ENCODE data around the gene TRNAU1AP.

The TRNAU1AP gene

DNA sequence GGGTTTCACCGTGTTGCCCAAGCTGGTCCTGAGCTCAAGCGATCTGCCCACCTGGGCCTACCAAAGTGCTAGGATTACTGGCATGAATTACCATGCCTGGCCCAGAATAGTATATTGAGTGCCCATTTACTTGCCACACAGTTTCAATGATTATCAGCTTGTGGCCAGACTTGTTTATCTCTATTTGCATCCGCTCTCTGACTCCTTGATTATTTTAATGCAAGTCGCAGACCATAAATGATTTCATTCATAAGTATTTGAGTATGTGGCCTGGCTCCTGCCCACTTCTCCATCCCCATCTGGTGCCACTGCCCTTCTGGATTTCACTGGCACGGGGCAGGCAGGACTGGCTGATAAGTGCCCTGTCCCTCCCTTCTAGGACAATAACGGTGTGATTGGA is 18.2 kb upstream of the TRNAU1AP start:
- no peak overlapping the region for H2BK15ac ChIP-seq (ENCODE audit: low read depth, poor library complexity, severe bottlenecking)
- no peak overlapping the region for H2BK120ac ChIP-seq (ENCODE audit: low read depth, low read length)
- 100% methylated on average over 6 of the region's 6 CpGs for WGBS
- H2BK5ac ChIP-seq (ENCODE audit: low read depth, low read length, poor library complexity, severe bottlenecking), result no peak overlapping the region
- no peak overlapping the region for H2BK12ac ChIP-seq (ENCODE audit: low read length in 2 of 2)
- H3K9me3 ChIP-seq (ENCODE audit: control insufficient read depth, low read length), result no peaks in the 10 kb centered on the region
- H3K14ac ChIP-seq (ENCODE audit: low read length in 2 of 2), result no peak overlapping the region
- peaks cover 1% of the 10 kb centered on the region for H3K4me1 ChIP-seq (ENCODE audit: control insufficient read depth, insufficient read depth, low read depth, low read length)
- H4K8ac ChIP-seq (ENCODE audit: low read length), result no peak overlapping the region
- H3K79me1 ChIP-seq (replicated peaks; ENCODE audit: low read length, poor library complexity, severe bottlenecking), result peaks cover 12% of the 10 kb centered on the region
- no peak for DNase-seq
- no peak overlapping the region for H2AK5ac ChIP-seq (ENCODE audit: low read length, severe bottlenecking)
- no peak overlapping the region for H3K4ac ChIP-seq (ENCODE audit: low read depth in 1 of 2, low read length in 2 of 2)
- no peak overlapping the region for H3K27ac ChIP-seq (ENCODE audit: low read length, poor library complexity, severe bottlenecking)
- peaks cover 59 to 68% of the 10 kb centered on the region in 2 experiments for H3K36me3 ChIP-seq (ENCODE audit: control insufficient read depth in 1 of 2, insufficient read depth in 2 of 2, low read depth in 1 of 2, low read length in 2 of 2)
- H3K4me3 ChIP-seq (ENCODE audit: insufficient read depth in 1 of 2, low read depth in 1 of 2, low read length in 2 of 2), result no peak overlapping the region
- no peak overlapping the region for H2AFZ ChIP-seq (ENCODE audit: low read depth, low read length)
- H3K9ac ChIP-seq (ENCODE audit: low read length), result no peak overlapping the region
- no peaks in the 10 kb centered on the region for H3K27me3 ChIP-seq (ENCODE audit: control insufficient read depth in 1 of 2, insufficient read depth in 1 of 2, low read length in 2 of 2)
- no peak overlapping the region for H3K18ac ChIP-seq (ENCODE audit: low read depth in 1 of 2, low read length in 2 of 2)
- no peak overlapping the region for H4K91ac ChIP-seq (ENCODE audit: low read length)
- no peak overlapping the region for H3K4me2 ChIP-seq (ENCODE audit: low read length, poor library complexity, severe bottlenecking)
- no peak overlapping the region for H3K23ac ChIP-seq (ENCODE audit: low read length in 2 of 2)

GRCh38 chr1:28535180-28535579 is 17.7 kb upstream of the TRNAU1AP start:
- Histone ChIP-seq H3K9ac (ENCODE audit: low read length) (no peak overlapping the region), H3K36me3 (ENCODE audit: control insufficient read depth in 1 of 2, insufficient read depth in 2 of 2, low read depth in 1 of 2, low read length in 2 of 2) (peaks cover 57 to 64% of the 10 kb centered on the region in 2 experiments), H3K14ac (ENCODE audit: low read length in 2 of 2) (no peak overlapping the region), H3K79me1 (replicated peaks; ENCODE audit: low read length, poor library complexity, severe bottlenecking) (peaks cover 7% of the 10 kb centered on the region), H4K91ac (ENCODE audit: low read length) (no peak overlapping the region), H3K4me3 (ENCODE audit: insufficient read depth in 1 of 2, low read depth in 1 of 2, low read length in 2 of 2) (no peak overlapping the region), H2AK5ac (ENCODE audit: low read length, severe bottlenecking) (no peak overlapping the region), H2BK5ac (ENCODE audit: low read depth, low read length, poor library complexity, severe bottlenecking) (no peak overlapping the region), H2BK12ac (ENCODE audit: low read length in 2 of 2) (no peak overlapping the region), H2AFZ (ENCODE audit: low read depth, low read length) (no peak overlapping the region), H3K27me3 (ENCODE audit: control insufficient read depth in 1 of 2, insufficient read depth in 1 of 2, low read length in 2 of 2) (no peaks in the 10 kb centered on the region), H4K8ac (ENCODE audit: low read length) (no peak overlapping the region), H3K4ac (ENCODE audit: low read depth in 1 of 2, low read length in 2 of 2) (no peak overlapping the region), H3K23ac (ENCODE audit: low read length in 2 of 2) (no peak overlapping the region), H3K4me2 (ENCODE audit: low read length, poor library complexity, severe bottlenecking) (no peak overlapping the region), H3K18ac (ENCODE audit: low read depth in 1 of 2, low read length in 2 of 2) (no peak overlapping the region), H2BK15ac (ENCODE audit: low read depth, poor library complexity, severe bottlenecking) (no peak overlapping the region), H2BK120ac (ENCODE audit: low read depth, low read length) (no peak overlapping the region), H3K4me1 (ENCODE audit: control insufficient read depth, insufficient read depth, low read depth, low read length) (peaks cover 1% of the 10 kb centered on the region), H3K9me3 (ENCODE audit: control insufficient read depth, low read length) (no peaks in the 10 kb centered on the region), H3K27ac (ENCODE audit: low read length, poor library complexity, severe bottlenecking) (no peak overlapping the region)
- DNase-seq, result no peak
- 96% methylated on average over 6 of the region's 6 CpGs for WGBS

- Histone ChIP-seq H2AK5ac (ENCODE audit: low read length, severe bottlenecking) (no peak overlapping the region), H2BK5ac (ENCODE audit: low read depth, low read length, poor library complexity, severe bottlenecking) (no peak overlapping the region), H2AFZ (ENCODE audit: low read depth, low read length) (no peak overlapping the region), H3K9me3 (ENCODE audit: control insufficient read depth, low read length) (no peaks in the 10 kb centered on the region), H3K4me3 (ENCODE audit: insufficient read depth in 1 of 2, low read depth in 1 of 2, low read length in 2 of 2) (no peak overlapping the region), H3K14ac (ENCODE audit: low read length in 2 of 2) (no peak overlapping the region), H3K27ac (ENCODE audit: low read length, poor library complexity, severe bottlenecking) (no peak overlapping the region), H2BK15ac (ENCODE audit: low read depth, poor library complexity, severe bottlenecking) (no peak overlapping the region), H3K23ac (ENCODE audit: low read length in 2 of 2) (no peak overlapping the region), H3K4ac (ENCODE audit: low read depth in 1 of 2, low read length in 2 of 2) (no peak overlapping the region), H4K8ac (ENCODE audit: low read length) (no peak overlapping the region), H3K18ac (ENCODE audit: low read depth in 1 of 2, low read length in 2 of 2) (no peak overlapping the region), H2BK120ac (ENCODE audit: low read depth, low read length) (no peak overlapping the region), H3K4me2 (ENCODE audit: low read length, poor library complexity, severe bottlenecking) (no peak overlapping the region), H4K91ac (ENCODE audit: low read length) (no peak overlapping the region), H2BK12ac (ENCODE audit: low read length in 2 of 2) (no peak overlapping the region), H3K36me3 (ENCODE audit: control insufficient read depth in 1 of 2, insufficient read depth in 2 of 2, low read depth in 1 of 2, low read length in 2 of 2) (peaks cover 41 to 42% of the 10 kb centered on the region in 2 experiments), H3K27me3 (ENCODE audit: control insufficient read depth in 1 of 2, insufficient read depth in 1 of 2, low read length in 2 of 2) (no peaks in the 10 kb centered on the region), H3K9ac (ENCODE audit: low read length) (no peak overlapping the region), H3K79me1 (replicated peaks; ENCODE audit: low read length, poor library complexity, severe bottlenecking) (peaks cover 2% of the 10 kb centered on the region), H3K4me1 (ENCODE audit: control insufficient read depth, insufficient read depth, low read depth, low read length) (no peaks in the 10 kb centered on the region)
- 76% methylated on average over 7 of the region's 8 CpGs for WGBS
- no peak for DNase-seq
These were observed 15.3 kb upstream of the TRNAU1AP start for GRCh38 chr1:28537457-28538199.

- H3K4me1 ChIP-seq (ENCODE audit: control insufficient read depth, insufficient read depth, low read depth, low read length), result no peaks in the 10 kb centered on the region
- no peak overlapping the region for H2BK5ac ChIP-seq (ENCODE audit: low read depth, low read length, poor library complexity, severe bottlenecking)
- no peak overlapping the region for H3K4ac ChIP-seq (ENCODE audit: low read depth in 1 of 2, low read length in 2 of 2)
- WGBS, result 90% methylated on average over 6 of the region's 6 CpGs
- no peak overlapping the region for H2AK5ac ChIP-seq (ENCODE audit: low read length, severe bottlenecking)
- no peak overlapping the region for H4K8ac ChIP-seq (ENCODE audit: low read length)
- H3K79me1 ChIP-seq (replicated peaks; ENCODE audit: low read length, poor library complexity, severe bottlenecking), result peaks cover 2% of the 10 kb centered on the region
- H3K36me3 ChIP-seq (ENCODE audit: control insufficient read depth in 1 of 2, insufficient read depth in 2 of 2, low read depth in 1 of 2, low read length in 2 of 2), result peaks cover 41 to 42% of the 10 kb centered on the region in 2 experiments
- H3K23ac ChIP-seq (ENCODE audit: low read length in 2 of 2), result no peak overlapping the region
- H2BK12ac ChIP-seq (ENCODE audit: low read length in 2 of 2), result no peak overlapping the region
- DNase-seq, result no peak
- H3K9me3 ChIP-seq (ENCODE audit: control insufficient read depth, low read length), result no peaks in the 10 kb centered on the region
- no peak overlapping the region for H2AFZ ChIP-seq (ENCODE audit: low read depth, low read length)
- H3K4me2 ChIP-seq (ENCODE audit: low read length, poor library complexity, severe bottlenecking), result no peak overlapping the region
- no peak overlapping the region for H3K4me3 ChIP-seq (ENCODE audit: insufficient read depth in 1 of 2, low read depth in 1 of 2, low read length in 2 of 2)
- H3K18ac ChIP-seq (ENCODE audit: low read depth in 1 of 2, low read length in 2 of 2), result no peak overlapping the region
- no peak overlapping the region for H4K91ac ChIP-seq (ENCODE audit: low read length)
- no peak overlapping the region for H3K27ac ChIP-seq (ENCODE audit: low read length, poor library complexity, severe bottlenecking)
- H3K14ac ChIP-seq (ENCODE audit: low read length in 2 of 2), result no peak overlapping the region
- no peak overlapping the region for H2BK120ac ChIP-seq (ENCODE audit: low read depth, low read length)
- no peak overlapping the region for H3K9ac ChIP-seq (ENCODE audit: low read length)
- H3K27me3 ChIP-seq (ENCODE audit: control insufficient read depth in 1 of 2, insufficient read depth in 1 of 2, low read length in 2 of 2), result no peaks in the 10 kb centered on the region
- no peak overlapping the region for H2BK15ac ChIP-seq (ENCODE audit: low read depth, poor library complexity, severe bottlenecking)
These were observed 14.6 kb upstream of the TRNAU1AP start for GRCh38 chr1:28538286-28538685.

All from mesenchymal stem cell (in vitro differentiated cells and primary cell).